A549 (cell line): Measurements from ENCODE around the gene ZCWPW1.

Experiments used
- BHLHE40 ChIP-seq: IDR thresholded peaks from 2 replicates; pipeline ENCODE4 v1.6.1; 2012; ENCODE audit warnings: low read depth, low read length, inconsistent platforms
- CTCF ChIP-seq: fragments of >200 bp; sonication (Bioruptor Twin); formaldehyde crosslinking; IDR thresholded peaks from 3 replicates; pipeline ENCODE4 v1.5.1; 2016
- JUN ChIP-seq, 2 experiments: fragments of >200 bp; sonication (Bioruptor Twin); formaldehyde crosslinking; IDR thresholded peaks; 2 replicates in 1 of 2; 3 replicates in 1 of 2; pipeline ENCODE4 v1.6.1; 2016 to 2017
- JUNB ChIP-seq: fragments of >200 bp; sonication (Bioruptor Twin); formaldehyde crosslinking; IDR thresholded peaks from 2 replicates; pipeline ENCODE4 v1.6.1; 2016
- MAZ ChIP-seq: fragments of 150-350 bp; IDR thresholded peaks from 2 replicates; pipeline ENCODE4 v1.6.1; 2014; ENCODE audit warnings: antibody characterized with exemption, low read depth, low read length, borderline replicate concordance
- POLR2A ChIP-seq: IDR thresholded peaks from 2 replicates; pipeline ENCODE4 v1.6.1; 2012; ENCODE audit warnings: mild to moderate bottlenecking, low read length
- ZNF302 ChIP-seq: fragments of 250-450 bp; sonication (Bioruptor Pico); IDR thresholded peaks from 2 replicates; pipeline ENCODE4 v1.9.0; 2021; ENCODE audit warnings: inconsistent platforms, mild to moderate bottlenecking, moderate library complexity
- TF ChIP-seq, protein P1 (sequence below): fragments of 200-600 bp; sonication (generic); IDR thresholded peaks from 2 replicates; pipeline ENCODE4 v1.6.1; 2016; ENCODE audit warnings: antibody characterized with exemption, mild to moderate bottlenecking, moderate library complexity

DNA sequence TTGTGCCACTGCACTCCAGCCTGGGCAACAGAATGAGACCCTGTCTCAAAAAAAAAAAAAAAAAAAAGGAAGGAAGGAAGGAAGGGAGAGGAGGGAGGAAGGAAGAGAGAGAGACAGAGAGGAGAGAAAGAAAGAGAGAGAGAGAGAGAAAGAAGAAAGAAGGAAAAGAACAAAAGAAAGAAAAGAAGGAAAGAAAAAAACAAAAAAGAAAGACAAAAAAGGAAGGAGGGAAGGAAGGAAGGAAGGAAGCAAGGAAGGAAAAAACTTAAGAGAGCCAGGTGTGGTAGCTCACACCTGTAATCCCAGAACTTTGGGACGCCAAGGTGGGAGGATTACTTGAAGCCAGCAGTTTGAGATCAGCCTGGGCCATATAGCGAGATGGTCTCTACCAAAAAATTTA, 36.3 kb upstream of the ZCWPW1 start:
- TF ChIP-seq CTCF (no peak), POLR2A (no peak), ZNF302 (CRISPR knock-in tag) (no peak), JUN (IDR thresholded peaks at IDR 0.05) (no peak), MAZ (no peak), BHLHE40 (no peak), JUNB (no peak)
- TF ChIP-seq, protein P1, sequence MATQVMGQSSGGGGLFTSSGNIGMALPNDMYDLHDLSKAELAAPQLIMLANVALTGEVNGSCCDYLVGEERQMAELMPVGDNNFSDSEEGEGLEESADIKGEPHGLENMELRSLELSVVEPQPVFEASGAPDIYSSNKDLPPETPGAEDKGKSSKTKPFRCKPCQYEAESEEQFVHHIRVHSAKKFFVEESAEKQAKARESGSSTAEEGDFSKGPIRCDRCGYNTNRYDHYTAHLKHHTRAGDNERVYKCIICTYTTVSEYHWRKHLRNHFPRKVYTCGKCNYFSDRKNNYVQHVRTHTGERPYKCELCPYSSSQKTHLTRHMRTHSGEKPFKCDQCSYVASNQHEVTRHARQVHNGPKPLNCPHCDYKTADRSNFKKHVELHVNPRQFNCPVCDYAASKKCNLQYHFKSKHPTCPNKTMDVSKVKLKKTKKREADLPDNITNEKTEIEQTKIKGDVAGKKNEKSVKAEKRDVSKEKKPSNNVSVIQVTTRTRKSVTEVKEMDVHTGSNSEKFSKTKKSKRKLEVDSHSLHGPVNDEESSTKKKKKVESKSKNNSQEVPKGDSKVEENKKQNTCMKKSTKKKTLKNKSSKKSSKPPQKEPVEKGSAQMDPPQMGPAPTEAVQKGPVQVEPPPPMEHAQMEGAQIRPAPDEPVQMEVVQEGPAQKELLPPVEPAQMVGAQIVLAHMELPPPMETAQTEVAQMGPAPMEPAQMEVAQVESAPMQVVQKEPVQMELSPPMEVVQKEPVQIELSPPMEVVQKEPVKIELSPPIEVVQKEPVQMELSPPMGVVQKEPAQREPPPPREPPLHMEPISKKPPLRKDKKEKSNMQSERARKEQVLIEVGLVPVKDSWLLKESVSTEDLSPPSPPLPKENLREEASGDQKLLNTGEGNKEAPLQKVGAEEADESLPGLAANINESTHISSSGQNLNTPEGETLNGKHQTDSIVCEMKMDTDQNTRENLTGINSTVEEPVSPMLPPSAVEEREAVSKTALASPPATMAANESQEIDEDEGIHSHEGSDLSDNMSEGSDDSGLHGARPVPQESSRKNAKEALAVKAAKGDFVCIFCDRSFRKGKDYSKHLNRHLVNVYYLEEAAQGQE = no peak
